Measurements from ENCODE around the gene IFNAR1.

GRCh38 chr21:33375101-33375644 lies 50.4 kb downstream of the IFNAR1 start:
- TF ChIP-seq POLR2A (IDR thresholded peaks at IDR 0.05; ENCODE audit: extremely low read depth, insufficient read length): no peak
- no peak for TF ChIP-seq CTCF (IDR thresholded peaks at IDR 0.05; ENCODE audit: low read depth, low read length)
- no peak for TF ChIP-seq MAX (IDR thresholded peaks at IDR 0.05; ENCODE audit: low read depth, low read length)

All from NB4 (cell line).